ENCODE data around the gene RPS6KA1. TPM values are rescaled to one million over a fixed set of nuclear protein-coding genes. Genes with fewer than 3 reads are reported as not detected.

RPS6KA1 gene
- total and polyA plus RNA-seq, 2 of the 4 experiments (the other 2 are of a cell fraction) = 3.6 to 6.3 TPM

DNA sequence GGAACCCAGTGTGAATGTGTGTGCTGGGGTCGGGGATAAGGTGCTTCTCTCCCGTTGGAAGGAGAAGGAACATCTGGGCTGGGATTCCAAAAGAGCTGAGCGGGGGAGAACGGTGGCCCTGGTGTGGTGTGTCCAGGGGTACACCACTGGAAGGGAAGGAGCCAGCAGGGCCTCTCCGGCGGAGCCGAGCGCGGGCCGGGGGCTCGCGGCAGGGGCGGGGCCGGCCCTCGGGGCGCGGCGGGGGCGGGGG lies 231 bp upstream of the RPS6KA1 start:
- H3K23ac ChIP-seq (ENCODE audit: low read depth, low read length) = 0 out of 2 replicates have a peak overlapping the region, but pooled peaks have one; percentile 4
- peak overlapping the region; percentile 31; the same call in 1 of the 2 replicates for H3K9ac ChIP-seq (ENCODE audit: low read depth, low read length)
- intact Hi-C loops (cut with micrococcal nuclease) = no loop called here
- H4K91ac ChIP-seq (ENCODE audit: insufficient read depth, low read depth, low read length) = no peak overlapping the region
- H3K36me3 ChIP-seq (ENCODE audit: control insufficient read depth, insufficient read depth, low read length) = no peaks in the 10 kb centered on the region
- DNase-seq (no peak), ATAC-seq (ENCODE audit: low read depth) (no peak)
- 0 out of 2 replicates have a peak overlapping the region, but pooled peaks have one; percentile 6 for H4K5ac ChIP-seq (ENCODE audit: low read depth, low read length)
- H3K4me1 ChIP-seq (ENCODE audit: control insufficient read depth, insufficient read depth, low read length) = peaks cover 4% of the 10 kb centered on the region; the same call in 1 of the 2 replicates
- no peak overlapping the region for H2BK20ac ChIP-seq (ENCODE audit: low read depth, low read length)
- H2AFZ ChIP-seq (replicated peaks; ENCODE audit: low read length, poor library complexity) = peak overlapping the region; percentile 91
- no peak overlapping the region for H2BK5ac ChIP-seq (ENCODE audit: low read depth, low read length, poor library complexity, severe bottlenecking)
- H3K14ac ChIP-seq (replicated peaks; ENCODE audit: low read depth, low read length) = peak overlapping the region; percentile 78; the same call in 1 of the 2 replicates
- BruUV-seq (replicated peaks) = no TSS peak
- TF ChIP-seq, protein P1, sequence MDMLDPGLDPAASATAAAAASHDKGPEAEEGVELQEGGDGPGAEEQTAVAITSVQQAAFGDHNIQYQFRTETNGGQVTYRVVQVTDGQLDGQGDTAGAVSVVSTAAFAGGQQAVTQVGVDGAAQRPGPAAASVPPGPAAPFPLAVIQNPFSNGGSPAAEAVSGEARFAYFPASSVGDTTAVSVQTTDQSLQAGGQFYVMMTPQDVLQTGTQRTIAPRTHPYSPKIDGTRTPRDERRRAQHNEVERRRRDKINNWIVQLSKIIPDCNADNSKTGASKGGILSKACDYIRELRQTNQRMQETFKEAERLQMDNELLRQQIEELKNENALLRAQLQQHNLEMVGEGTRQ (IDR thresholded peaks at IDR 0.05; ENCODE audit: low read depth, low read length) = no peak
- no peak for TF ChIP-seq RAD21 (IDR thresholded peaks at IDR 0.05; ENCODE audit: low read length)
- TF ChIP-seq MXI1 (IDR thresholded peaks at IDR 0.05; ENCODE audit: borderline replicate concordance, low read depth, low read length) = no peak
- no peak for TF ChIP-seq CTCF (conservative IDR thresholded peaks at IDR 0.05; ENCODE audit: low read depth, low read length)
- in situ Hi-C loops (cut with MboI; ENCODE audit: low sequenced_read_pairs) = no loop called here
- H2BK120ac ChIP-seq (ENCODE audit: low read depth, low read length) = no peak overlapping the region
- H3K79me1 ChIP-seq (ENCODE audit: low read depth in 1 of 2, low read length in 2 of 2) = 0 out of 4 replicates have a peak, but pooled peaks cover 0 to 6% of the 10 kb centered on the region in 2 experiments
- peaks cover 3% of the 10 kb centered on the region; the same call in 1 of the 2 replicates for H3K9me1 ChIP-seq (ENCODE audit: insufficient read depth, low read length)
- H3K9me3 ChIP-seq (ENCODE audit: control insufficient read depth, insufficient read depth, low read length) = no peaks in the 10 kb centered on the region
- H3K4ac ChIP-seq (ENCODE audit: low read depth, low read length) = peak overlapping the region; percentile 10; the same call in 1 of the 2 replicates
- H2AK9ac ChIP-seq (replicated peaks; ENCODE audit: low read depth, low read length, poor library complexity) = peak overlapping the region; percentile 38
- ChIA-PET CTCF (interaction anchor here (1.2 kb wide), 1 partner anchor 10 kb away, joined by 3 read pairs; no protein-coding TSS in a partner anchor), POLR2A (ENCODE audit: unreplicated experiment) (no interaction called here)
- H3K56ac ChIP-seq (ENCODE audit: extremely low read depth, insufficient read depth, low read length) = 0 out of 2 replicates have a peak overlapping the region, but pooled peaks have one; percentile 26
- H3K18ac ChIP-seq (ENCODE audit: low read depth, low read length) = no peak overlapping the region
- dilution Hi-C loops (cut with HindIII; ENCODE audit: low sequenced_read_pairs, unreplicated experiment) = no loop called here
- 0% methylated on average over 1 of the region's 19 CpGs; no CpG with 5 or more reads in 1 of the 2 experiments for WGBS, 2 experiments (ENCODE audit: extremely low coverage in 2 of 2, insufficient read length in 1 of 2)
- peak overlapping the region; percentile 68 for H3K4me3 ChIP-seq (ENCODE audit: insufficient read depth, low read depth, low read length)
- H2AK5ac ChIP-seq (ENCODE audit: low read depth, low read length) = no peak overlapping the region
- H3K4me2 ChIP-seq (ENCODE audit: low read depth, low read length) = peak overlapping the region; percentile 64
- H4K20me1 ChIP-seq (ENCODE audit: insufficient read depth, low read length) = no peaks in the 10 kb centered on the region
- peak overlapping the region; percentile 77 to 84; a peak in 3 of 4 replicates for H4K8ac ChIP-seq (ENCODE audit: low read depth in 2 of 2, low read length in 2 of 2)
- peaks cover 7% of the 10 kb centered on the region for H3K27me3 ChIP-seq (ENCODE audit: control insufficient read depth, insufficient read depth, low read length)
- no peak overlapping the region for H2BK15ac ChIP-seq (ENCODE audit: low read depth, low read length)
- H3K27ac ChIP-seq (ENCODE audit: insufficient read depth, low read length) = no peak overlapping the region
